ENCODE results near the gene SPDYA.
A peak's percentile ranks its signal among the peaks of the same experiment; 100 is the strongest.

The SPDYA gene

GRCh38 chr2:28824870-28825269 lies 14.2 kb downstream of the SPDYA start:
- DNase-seq, result no peak

DNA sequence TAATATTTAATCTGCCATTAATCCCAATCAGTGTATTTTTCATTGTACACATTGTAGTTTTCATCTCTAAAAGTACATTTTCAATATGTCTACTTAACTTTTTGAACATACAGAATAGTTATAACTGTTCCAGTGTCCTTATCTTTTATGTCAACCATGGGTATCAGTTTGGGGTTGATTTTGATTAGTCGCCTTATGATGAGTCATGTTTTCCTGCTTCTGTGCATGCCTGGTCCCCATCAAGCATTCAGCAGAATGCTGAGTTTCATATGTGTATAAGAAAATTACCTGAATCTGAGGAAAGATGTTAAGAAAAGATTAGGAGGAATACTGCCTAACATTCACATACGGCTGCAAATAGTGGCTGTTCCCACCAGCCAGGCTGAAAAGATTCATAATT lies 17.7 kb downstream of the SPDYA start:
- no peak for DNase-seq

DNA sequence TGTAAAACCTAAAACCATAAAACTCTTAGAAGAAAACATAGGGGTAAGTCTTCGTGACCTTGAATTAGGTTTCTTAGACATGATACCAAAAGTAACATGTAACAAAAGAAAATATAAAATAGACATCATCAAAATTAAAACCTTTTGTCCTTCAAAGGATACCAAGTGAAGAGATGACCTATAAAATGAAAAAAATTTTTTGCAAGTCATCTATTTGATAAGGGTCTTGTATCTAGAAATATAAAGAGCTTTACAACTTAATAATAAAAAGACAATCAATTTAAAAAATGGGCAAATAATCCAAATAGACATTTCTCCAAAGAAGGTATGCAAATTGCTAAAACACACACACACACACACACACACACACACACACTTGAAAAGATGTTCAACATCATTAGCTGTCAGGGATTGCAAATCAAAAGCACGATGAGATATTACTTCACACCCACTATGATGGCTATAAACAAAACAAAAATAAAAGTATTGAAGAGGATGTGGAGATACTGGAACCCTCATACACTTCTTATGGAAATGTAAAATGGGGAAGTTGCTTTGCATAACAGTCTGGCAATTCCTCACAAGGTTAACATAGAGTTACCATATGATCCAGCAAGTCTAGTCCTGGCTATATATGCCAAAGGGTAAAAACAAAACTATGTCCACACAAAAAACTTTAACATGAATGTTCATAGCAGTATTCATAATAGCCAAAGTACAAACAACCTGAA lies 23.3 kb downstream of the SPDYA start:
- DNase-seq, result no peak

- DNase-seq, result no peak
Observed at GRCh38 chr2:28835781-28836180, 25.1 kb downstream of the SPDYA start.

DNA sequence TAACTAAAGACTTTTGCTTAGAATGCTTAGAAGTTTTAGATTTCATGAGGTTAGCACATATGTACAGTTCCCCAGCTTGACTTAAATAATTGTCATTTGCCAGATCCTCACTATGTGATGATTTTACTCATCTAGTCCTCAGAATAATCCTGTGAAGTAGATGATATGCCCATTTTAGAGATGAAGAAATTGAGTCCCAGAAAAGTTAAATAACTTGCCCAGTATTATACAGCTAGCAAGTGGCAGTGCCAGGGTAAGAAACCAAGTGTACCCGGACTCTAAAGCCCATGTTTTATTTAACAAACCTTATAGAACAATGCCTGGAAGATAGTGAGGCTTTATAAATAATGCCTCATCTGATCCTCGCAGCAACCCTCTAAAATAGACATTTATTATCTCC lies 28.3 kb downstream of the SPDYA start:
- no peak for DNase-seq

- DNase-seq, result no peak
Observed at GRCh38 chr2:28842042-28842441, 31.4 kb downstream of the SPDYA start.

- no peak for DNase-seq
Observed at GRCh38 chr2:28855193-28855592, 44.6 kb downstream of the SPDYA start.

GRCh38 chr2:28855977-28856376 lies 45.3 kb downstream of the SPDYA start:
- DNase-seq, result no peak

DNA sequence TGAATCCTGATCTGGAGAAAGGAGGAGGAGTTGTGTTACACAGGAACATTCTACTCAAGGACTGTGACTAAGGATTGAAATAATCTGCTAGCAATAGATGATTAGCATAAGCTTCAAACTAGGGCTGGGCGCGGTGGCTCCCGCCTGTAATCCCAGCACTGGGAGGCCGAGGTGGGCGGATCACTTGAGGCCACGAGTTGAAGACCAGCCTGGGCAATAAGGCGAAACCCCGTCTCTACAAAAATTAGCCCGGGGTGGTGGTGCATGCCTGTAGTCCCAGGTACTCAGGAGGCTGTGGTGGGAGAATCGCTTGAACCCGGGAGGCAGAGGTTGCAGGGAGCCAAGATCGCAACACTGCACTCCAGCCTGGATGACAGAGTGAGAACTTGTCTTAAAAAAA lies 58.0 kb downstream of the SPDYA start:
- no peak for DNase-seq

GRCh38 chr2:28869494-28870145 lies 59.0 kb downstream of the SPDYA start:
- DNase-seq, result peak in 6 of 56 donors; percentile 16 to 55 (median 40)

GRCh38 chr2:28870146-28870891 lies 59.7 kb downstream of the SPDYA start, which contains the start of gene TRMT61B:
Gene TRMT61B (minus strand): TSS chr2:28870309. CDS start chr2:28870277, 32 bp downstream.
- peak; percentile 73 to 97 (median 91) for DNase-seq

GRCh38 chr2:28871620-28872019 lies 61.0 kb downstream of the SPDYA start:
- no peak for DNase-seq

GRCh38 chr2:28880193-28880592 lies 69.6 kb downstream of the SPDYA start:
- no peak for DNase-seq

- peak in 1 of 56 donors; percentile 4 for DNase-seq
Observed at GRCh38 chr2:28893488-28893887, 82.9 kb downstream of the SPDYA start.

DNA sequence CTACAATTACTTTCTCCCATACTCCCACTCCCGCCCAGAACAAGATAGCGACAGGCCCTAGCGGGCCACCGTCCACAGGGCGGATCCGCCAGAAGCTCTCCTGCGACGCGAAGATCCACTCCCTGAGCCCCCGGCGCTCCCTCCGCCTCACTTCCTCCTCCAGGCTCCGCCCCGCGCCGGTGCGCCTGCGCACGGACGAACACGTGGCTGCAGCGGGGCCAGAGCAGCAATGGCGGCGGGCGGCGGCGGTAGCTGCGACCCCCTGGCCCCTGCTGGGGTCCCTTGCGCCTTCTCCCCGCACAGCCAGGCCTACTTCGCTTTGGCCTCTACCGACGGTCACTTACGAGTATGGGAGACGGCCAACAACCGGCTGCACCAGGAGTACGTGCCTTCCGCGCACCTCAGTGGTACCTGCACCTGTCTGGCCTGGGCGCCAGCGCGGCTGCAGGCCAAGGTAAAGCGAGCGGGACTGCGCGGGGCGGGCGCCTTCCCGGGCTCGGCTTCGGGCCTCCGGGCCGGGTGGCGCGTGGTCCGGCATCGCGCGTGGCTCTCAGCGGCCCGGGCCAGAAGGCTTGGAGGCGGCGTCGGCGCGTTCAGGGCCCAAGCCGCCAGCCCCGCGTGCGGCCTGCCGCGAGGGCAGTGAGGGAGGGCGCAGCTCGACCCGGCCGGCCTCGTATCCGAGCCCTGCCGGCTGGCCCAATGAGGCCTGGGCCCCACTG lies 84.0 kb downstream of the SPDYA start, which contains the start of gene WDR43:
TSS of gene WDR43 (plus strand) at position 198 of the 719 bp plus-strand sequence. CDS start at position 230, 32 bp downstream.
- DNase-seq, result peak; percentile 31 to 99 (median 93)

DNA sequence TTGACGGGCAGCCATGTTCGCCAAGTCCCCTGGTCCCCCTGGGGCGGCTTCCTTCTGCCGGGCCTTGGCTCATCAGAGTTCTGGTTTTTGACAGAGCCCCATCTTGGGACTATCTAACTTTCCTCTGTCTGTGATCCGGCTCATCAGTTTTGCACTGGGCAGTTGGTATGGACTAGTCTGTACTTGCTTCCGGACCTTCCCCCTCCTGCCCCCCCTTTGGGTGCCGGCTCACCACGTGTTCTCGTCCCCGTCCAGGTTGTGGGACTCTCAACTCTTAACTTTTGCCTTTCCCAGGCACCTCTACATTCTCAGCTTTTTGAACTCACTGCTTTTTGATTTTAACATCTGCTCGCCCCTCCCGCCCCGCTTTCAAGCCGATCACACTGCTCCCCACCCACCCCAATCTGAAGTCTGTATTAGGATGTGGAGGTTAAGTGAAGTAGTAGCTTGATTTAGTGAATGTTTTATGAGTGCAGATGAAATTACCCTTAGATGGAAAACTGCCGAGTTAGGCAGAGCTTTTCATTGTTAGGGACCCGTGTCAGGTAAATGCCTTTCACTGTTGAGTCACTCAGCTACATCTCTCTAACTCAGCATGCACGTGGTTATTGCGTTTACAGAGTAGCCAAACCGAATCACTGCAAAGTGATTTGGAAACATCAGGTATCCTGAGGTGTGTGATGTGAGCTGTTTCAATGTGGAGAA lies 84.7 kb downstream of the SPDYA start:
- DNase-seq, result peak in 15 of 56 donors; percentile 1 to 41 (median 12)

- no peak for DNase-seq
Observed at GRCh38 chr2:28896906-28897305, 86.3 kb downstream of the SPDYA start.

DNA sequence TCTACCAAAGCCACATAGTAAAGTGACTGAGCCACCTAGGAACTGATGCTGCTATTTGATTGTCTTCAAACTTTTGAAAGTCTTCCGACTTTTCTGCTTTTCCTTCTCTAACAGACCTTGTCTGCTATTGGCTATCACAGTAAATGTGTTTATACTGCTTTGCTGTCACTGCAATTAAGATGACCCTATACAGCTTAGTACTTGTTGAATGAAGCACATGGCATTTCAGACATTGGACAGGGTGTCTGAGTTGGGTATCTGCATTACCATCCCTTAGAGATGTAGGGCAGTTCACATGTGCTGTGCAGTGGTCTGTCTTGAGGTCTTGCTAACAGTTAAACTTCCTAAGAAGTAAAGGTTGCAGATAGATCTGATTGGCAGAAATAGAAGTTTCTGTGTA lies 87.4 kb downstream of the SPDYA start:
- no peak for DNase-seq
